ENCODE results near the gene NDUFV1. TPM values are rescaled to one million over a fixed set of nuclear protein-coding genes. Genes with fewer than 3 reads are reported as not detected.
A peak's percentile ranks its signal among the peaks of the same experiment; 100 is the strongest.
"Not testable (repeated sequence)": the region's sequence is repeated elsewhere in the genome, so short reads cannot be mapped to it uniquely, and the experiment has no call there.

NDUFV1 gene
- total RNA-seq, 1 donor from 2014 or later = 184 TPM

DNA sequence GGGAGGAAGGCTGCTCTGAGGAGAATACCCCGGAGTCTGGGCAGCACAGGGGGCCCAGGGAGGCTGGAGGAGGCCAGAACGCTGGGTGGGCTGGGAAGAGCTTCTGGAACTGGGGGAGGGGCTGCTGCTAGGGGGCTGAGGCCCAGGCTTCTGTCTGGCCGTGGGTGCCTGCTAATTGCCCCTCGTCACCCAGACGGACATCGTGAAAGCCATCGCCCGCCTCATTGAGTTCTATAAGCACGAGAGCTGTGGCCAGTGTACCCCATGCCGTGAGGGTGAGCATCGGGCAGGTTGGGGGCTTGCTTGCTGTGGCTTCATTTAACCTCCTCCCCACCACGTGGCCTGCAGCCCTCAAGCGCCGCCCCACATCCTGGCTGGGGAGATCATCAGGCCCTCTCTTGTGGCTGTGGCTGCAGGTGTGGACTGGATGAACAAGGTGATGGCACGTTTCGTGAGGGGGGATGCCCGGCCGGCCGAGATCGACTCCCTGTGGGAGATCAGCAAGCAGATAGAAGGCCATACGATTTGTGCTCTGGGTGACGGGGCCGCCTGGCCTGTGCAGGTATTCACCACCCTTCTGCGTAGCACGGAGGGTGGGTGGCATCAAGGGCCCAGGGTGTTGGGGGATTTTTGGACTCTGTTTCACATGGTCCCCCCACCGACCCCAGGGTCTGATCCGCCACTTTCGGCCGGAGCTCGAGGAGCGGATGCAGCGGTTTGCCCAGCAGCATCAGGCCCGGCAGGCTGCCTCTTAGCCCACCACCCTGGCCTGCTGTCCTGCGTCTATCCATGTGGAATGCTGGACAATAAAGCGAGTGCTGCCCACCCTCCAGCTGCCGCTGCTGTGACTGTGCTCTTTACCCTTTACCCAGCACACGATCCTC, 5.2 kb downstream of the NDUFV1 start:
- DNase-seq (ENCODE audit: low read depth) = no peak

DNA sequence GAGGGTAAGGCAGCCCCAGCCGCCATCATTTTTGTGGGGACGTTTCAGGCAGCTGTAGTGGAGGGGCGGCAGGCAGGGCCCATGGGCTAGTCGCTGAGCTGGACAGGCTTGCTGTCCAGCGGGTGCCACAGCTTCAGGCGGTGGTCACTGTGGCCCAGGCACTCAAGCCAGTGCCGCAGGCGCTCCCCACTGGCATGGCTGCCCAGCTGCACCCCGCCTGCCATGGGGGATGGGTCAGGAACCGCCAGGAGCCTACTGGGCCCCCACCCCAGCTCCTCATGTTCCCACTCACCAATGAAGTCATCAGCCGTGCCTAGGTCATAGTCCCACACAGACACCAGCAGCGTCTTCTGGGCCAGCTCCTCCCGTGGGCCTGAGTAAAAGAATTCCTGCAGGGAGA, 6.0 kb downstream of the NDUFV1 start:
- no peak for DNase-seq (ENCODE audit: low read depth)

DNA sequence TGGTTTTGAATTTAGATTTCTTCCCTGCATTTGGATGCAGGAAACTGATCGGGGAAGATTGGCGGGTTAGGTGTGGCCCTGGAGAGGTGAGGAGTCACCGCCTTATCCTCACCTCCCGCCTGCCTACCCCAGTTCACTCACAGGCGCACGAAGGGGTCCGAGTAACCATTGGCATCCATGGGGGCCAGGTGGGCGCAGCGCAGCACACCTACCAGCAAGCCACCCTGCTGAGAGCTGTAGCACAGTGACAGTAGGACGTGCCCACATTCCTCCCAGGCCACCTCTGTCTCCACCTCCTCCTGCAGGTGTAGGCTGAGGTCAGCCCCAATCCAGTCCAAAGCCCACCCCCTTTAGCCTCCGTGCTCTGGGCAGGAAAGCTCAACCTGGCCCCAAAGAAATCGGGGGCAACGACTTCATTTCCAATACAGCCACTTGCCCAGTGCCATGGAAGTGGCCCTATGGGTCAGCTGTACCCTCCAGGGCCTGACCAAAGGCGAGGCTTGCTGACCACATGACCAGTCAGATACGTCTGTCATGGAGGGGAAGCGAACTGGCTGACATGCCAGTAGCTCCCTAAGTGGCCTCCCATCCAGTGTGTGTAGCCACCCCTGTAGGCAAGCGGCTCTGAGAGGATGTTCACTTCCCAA, 6.7 kb downstream of the NDUFV1 start:
- no peak for DNase-seq (ENCODE audit: low read depth)

DNA sequence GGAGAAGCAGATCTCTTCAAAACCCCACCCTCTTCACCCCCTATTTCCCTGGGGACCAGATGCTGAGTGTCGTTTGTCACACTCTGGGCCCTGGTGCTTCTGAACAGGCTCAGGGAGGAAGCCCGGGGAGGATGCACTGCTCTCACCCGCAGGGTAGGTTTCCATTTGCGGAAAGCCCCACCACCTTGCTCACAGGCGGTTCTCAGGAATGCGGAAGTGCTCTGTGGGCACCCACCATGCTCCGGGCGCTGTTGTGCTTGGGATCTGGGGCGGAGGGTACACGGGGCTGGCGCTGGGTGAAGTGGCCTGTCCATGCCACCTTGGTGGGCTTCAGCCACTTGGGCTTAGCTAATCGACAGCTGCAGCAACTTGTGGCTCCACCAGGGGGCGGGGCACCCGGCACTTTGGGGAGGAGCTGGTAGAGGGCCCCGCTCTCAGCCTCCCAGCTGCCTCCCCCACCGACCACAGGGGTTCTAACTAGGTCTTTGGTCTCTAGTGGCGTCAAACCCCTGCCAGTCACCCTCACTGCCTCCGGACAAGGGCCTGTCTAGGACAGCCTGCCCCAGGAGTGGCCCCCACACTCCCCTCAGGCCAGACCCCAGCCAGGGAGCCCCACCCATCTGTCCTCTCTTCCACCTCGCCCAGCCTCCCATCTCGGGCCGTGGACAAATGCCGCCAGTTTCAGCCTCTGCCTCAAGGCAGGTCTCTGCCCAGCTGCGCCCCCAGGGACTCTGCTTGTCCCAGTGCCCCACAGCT, 7.4 kb downstream of the NDUFV1 start:
- DNase-seq (ENCODE audit: low read depth) = peak; percentile 64

DNA sequence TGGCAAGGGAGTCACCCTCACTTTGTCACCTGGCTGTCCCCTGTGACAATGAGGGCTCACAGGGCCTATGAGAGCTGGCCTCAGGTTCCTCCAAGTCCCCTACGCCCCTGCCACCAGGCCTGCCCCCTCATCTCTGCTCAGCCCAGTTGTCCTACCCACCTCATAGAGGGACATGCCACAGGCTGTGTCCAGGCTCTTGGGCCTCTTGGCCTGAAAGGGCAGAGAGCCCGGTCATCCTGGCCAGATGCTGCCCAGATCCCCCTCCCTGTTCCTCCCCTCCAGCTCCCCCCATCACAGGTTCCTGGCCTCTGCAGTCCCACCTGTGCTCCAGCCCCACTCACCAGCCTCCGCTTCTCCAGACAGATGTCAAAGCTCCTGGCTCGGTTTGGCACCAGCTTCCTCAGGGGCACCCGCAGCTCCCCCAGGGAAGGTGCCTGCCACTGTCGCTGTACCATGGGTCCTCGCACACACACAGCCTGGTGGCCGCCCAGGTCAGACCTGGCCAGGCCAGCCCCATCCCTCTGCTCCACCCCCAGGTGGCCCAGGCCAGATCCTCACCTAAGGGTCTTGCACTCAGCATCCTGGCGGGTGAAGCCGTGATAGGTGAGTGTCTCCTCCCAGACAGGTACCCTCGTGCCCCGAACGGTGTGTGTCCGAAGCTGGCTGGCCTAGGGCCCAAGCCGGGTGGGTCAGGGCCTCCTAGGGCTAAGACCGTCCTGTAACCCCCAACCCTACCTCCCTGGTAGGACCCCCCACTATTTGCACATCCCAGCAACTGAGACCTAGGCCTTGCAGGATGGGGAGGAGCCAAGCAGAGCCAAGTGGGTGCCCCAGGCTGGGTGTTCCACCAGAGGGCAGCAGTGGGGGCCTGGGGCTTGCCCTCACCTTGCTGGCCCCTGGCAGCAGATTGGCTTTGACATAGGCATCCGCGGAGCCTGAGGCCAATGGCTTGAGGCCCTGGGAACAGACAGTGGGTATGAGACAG, 8.3 kb downstream of the NDUFV1 start:
- peak; percentile 6 for DNase-seq (ENCODE audit: low read depth)

DNA sequence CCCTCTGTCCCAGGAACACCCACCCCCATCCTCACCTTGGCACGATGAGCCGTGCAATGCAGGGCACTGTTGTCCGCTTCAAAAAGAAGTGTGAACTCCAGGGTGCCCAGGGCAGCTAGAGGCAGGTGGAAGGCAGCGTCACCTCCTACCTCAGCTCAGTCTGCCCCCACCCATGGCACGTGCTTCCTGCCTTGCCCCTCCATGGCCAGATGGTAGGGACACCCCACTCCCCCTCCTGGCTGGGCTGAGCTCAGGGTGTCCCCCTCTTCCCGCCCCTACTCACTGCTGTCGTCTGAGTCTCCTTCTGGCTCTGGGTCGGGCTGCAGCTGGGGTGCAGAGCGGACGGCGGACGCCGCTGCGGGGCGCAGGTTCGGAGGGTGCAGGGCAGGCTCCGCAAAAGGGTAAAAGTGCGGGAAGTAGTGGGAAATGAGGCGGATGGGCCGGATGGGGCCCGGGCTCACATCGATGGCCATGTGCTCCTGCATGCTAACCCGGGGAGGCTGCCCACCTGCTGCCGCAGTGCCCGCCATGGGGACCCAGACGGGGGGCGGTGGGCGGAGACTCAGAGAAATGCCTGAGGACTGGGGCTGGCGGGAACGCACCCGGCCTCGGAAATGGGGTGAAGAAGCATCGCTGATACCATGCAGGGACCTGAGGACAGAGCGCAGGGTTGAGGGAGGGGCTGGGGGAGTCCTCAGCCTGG, 9.1 kb downstream of the NDUFV1 start:
- DNase-seq (ENCODE audit: low read depth) = no peak

DNA sequence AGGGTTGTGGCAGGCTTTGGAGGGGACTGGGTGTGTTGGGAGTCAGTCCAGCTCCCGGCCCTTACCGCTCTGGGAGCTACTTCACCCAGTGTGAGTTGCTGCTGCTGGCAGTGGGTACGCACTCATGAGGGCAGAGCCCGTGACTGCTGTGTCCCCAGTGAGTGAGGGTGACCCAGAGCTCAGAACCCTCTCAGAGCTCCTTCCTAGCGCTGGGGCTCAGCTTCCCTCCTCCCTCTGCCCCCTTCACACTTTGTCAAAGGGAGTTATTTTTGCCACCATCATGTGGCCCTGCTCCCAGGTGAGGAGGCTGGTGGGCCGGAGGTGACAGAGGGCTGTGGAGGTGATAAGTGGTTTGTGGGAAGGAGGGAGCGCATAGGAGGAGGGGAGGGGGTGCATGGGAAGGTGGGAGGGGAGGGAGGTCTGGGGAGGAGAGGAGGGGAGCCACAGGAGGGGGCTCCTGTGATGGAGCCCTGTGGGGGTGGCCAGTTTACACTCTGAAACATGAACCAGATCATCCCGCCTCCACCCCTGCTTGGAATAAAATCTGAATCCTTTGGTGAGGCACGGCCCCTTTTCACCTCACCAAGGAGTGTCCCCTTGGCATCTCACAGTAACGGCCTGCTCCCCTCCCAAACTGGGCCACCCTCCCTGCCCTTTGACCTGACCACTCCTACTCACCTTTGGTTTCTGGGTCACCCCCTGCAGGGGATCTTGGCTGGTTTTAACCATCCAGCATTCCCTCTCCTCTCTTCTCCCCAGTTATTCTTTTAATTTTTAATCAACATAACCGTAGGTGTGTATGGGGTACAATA, 9.9 kb downstream of the NDUFV1 start:
- DNase-seq (ENCODE audit: low read depth) = no peak

DNA sequence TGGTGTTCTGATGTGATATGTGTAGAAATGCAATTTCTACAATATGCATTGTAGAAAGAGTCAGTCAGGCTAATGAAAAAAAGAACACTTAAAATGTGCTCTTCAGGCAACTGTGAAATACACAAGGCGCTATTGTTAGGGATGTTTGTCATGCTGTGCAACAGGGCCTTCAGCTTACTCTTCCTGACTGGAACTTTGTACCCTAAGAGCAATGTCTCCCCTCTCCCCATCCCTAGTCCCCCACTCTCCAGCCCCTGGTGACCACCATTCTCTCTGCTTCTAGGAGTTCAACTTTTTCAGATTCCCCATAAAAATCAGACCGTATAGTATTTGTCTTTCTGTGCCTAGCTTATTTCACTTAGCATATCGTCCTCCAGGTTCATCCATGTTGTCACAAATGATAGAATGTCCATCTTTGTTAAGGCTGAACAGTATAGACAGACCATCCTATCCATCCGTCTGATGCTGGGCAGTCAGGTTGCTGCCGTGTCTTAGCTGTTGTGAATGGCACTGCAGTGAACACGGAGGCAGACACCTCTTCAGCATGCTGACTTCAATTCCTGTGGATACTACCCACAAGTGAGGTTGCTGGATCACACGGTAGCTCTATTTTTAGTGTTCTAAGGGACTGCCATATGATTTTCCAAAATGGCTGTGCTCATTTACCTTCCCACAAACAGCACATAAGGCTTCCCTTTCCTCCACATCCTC, 10.7 kb downstream of the NDUFV1 start:
- DNase-seq (ENCODE audit: low read depth) = no peak

DNA sequence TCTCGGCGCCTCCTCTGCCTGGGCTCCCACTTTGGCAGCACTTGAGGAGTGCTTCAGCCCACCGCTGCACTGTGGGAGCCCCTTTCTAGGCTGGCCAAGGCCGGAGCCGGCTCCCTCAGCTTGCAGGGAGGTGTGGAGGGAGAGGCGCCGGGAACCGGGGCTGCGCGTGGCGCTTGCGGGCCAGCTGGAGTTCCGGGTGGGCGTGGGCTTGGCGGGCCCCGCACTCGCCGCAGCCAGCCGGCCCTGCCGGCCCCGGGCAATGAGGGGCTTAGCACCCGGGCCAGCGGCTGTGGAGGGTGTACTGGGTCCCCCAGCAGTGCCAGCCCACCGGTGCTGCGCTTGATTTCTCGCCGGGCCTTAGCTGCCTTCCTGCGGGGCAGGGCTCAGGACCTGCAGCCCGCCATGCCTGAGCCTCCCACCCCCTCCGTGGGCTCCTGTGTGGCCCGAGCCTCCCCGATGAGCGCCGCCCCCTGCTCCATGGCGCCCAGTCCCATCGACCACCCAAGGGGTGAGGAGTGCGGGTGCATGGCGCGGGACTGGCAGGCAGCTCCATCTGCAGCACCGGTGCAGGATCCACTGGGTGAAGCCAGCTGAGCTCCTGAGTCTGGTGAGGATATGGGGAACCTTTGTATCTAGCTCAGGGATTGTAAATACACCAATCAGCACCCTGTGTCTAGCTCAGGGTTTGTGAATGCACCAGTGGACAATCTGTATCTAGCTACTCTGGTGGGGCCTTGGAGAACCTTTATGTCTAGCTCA, 12.3 kb downstream of the NDUFV1 start:
- DNase-seq (ENCODE audit: low read depth) = not testable (repeated sequence)

DNA sequence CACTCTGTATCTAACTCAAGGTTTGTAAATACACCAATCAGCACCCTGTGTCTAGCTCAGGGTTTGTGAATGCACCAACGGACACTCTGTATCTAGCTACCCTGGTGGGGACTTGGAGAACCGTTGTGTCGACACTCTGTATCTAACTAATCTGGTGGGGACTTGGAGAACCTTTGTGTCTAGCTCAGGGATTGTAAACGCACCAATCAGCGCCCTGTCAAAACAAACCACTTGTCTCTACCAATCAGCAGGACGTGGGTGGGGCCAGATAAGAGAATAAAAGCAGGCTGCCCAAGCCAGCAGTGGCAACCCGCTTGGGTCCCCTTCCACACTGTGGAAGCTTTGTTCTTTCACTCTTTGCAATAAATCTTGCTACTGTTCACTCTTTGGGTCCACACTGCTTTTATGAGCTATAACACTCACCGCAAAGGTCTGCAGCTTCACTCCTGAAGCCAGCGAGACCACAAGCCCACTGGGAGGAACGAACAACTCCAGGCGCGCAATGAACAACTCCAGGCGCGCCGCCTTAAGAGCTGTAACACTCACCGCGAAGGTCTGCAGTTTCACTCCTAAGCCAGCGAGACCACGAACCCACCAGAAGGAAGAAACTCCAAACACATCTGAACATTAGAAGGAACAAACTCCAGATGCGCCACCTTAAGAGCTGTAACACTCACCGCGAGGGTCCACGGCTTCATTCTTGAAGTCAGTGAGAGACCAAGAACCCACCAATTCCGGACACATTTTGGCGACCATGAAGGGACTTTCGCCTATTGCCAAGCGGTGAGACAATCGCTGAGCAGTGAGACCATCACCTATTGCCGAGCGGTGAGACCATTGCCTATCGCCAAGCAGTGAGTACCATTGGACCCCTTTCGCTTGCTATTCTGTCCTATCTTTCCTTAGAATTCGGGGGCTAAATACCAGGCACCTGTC, 13.2 kb downstream of the NDUFV1 start:
- DNase-seq (ENCODE audit: low read depth) = not testable (repeated sequence)

DNA sequence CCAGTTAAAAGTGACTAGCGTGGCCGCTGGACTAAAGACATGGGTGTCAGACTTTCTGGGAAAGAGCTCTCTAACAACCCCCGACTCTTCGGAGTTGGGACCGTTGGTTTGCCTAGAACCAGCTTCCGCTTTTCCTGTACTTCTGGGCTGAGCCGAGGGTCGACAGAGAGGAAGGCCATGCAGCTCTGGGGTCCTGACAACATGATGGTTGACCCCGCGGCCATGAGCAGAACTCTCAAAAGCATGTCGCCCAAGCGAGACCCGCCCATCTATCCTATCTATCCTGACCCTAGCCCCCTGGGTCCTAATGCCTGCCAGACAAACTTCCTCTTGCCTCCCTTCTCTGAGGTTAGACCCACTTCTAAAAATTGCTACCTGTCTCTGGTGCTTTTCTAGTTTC, 13.9 kb downstream of the NDUFV1 start:
- not testable (repeated sequence) for DNase-seq (ENCODE audit: low read depth)

DNA sequence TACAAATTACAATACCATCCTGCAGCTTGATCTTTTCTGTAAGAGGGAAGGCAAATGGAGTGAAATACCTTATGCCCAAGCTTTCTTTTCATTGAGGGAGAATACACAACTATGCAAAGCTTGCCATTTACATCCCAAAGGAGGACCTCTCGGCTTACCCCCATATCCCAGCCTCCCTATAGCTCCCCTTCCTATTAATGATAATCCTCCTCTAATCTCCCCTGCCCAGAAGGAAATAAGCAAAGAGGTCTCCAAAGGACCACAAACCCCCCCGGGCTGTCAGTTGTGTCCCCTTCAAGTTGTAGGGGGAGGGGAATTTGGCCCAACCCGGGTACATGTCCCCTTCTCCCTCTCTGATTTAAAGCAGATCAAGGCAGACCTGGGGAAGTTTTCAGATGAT, 15.2 kb downstream of the NDUFV1 start:
- not testable (repeated sequence) for DNase-seq (ENCODE audit: low read depth)

DNA sequence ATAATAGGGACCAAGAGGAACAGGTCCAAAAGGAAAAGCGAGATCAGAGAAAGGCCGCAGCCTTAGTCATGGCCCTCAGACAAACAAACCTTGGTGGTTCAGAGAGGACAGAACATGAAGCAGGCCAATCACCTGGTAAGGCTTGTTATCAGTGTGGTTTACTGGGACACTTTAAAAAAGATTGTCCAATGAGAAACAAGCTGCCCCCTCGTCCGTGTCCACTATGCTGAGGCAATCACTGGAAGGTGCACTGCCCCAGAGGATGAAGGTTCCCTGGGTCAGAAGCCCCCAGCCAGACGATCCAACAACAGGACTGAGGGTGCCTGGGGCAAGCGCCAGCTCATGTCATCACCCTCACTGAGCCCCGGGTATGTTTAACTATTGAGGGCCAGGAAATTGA, 16.2 kb downstream of the NDUFV1 start:
- DNase-seq (ENCODE audit: low read depth) = not testable (repeated sequence)

DNA sequence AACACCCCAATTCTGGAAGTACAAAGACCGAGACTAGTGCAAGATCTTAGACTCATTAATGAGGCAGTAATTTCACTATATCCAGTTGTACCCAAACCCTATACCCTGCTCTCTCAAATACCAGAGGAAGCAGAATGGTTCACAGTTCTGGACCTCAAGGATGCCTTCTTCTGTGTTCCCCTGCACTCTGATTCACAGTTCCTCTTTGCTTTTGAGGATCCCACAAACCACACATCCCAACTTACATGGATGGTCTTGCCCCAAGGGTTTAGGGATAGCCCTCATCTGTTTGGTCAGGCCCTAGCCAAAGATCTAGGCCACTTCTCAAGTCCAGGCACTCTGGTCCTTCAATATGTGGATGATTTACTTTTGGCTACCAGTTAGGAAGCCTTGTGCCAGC, 17.1 kb downstream of the NDUFV1 start:
- not testable (repeated sequence) for DNase-seq (ENCODE audit: low read depth)

DNA sequence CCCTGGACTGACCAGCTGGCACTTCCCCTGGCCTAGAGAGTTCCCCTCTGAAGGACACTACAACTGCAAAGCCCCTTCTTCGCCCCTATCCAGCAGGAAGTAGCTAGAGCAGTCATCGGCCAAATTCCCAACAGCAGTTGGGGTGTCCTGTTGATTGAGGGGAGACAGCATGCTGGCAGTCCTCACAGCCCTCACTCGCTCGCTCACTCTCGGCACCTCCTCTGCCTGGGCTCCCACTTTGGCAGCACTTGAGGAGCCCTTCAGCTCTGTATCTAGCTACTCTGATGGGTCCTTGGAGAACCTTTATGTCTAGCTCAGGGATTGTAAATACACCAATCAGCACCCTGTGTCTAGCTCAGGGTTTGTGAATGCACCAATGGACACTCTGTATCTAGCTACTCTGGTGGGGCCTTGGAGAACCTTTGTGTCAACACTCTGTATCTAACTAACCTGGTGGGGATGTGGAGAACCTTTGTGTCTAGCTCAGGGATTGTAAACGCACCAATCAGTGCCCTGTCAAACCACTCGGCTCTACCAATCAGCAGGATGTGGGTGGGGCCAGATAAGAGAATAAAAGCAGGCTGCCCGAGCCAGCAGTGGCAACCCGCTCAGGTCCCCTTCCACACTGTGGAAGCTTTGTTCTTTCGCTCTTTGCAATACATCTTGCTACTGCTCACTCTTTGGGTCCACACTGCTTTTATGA, 19.5 kb downstream of the NDUFV1 start:
- not testable (repeated sequence) for DNase-seq (ENCODE audit: low read depth)

DNA sequence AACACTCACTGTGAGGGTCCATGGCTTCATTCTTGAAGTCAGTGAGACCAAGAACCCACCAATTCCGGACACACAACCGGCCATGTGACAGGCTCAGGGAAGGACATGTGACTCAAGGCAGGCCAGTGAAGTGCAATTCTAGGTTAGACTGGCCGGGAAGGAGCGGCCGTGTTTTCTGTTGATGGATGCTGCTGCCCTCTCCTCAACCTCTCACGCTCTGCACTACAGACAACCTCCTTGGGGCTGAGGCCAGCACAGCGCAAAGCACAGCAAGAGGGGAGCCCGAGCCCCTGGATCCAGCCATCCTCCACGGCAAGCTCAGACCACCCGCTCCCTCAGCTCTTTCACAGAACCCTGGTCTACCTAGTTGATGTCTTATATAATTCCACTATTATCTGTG, 20.2 kb downstream of the NDUFV1 start:
- no peak for DNase-seq (ENCODE audit: low read depth)

DNA sequence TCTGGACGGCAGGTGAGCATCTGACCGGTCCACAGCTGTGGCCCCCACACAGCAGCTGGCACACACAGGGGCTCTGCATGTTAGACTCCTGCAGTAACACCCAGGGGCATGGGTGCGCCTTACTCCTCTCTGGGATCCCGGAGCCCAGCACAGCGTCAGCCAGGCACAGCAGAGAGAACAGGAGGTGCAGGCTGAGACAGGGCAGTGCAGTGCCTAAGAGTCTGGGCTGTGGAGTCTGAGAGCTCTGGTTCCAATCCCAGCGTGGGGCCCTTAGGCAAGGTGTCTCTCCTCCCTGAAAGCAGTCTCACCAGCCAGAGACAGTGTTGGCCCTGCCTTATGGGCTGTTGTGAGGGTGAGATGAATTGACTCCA, 20.7 kb downstream of the NDUFV1 start:
- DNase-seq (ENCODE audit: low read depth) = no peak

Measured in renal cortical epithelial cell (primary cell).